HT1080 (cell line): Measurements from ENCODE around the gene KRT23. TPM values are rescaled to one million over a fixed set of nuclear protein-coding genes. Genes with fewer than 3 reads are reported as not detected.
"Not testable (repeated sequence)": the region's sequence is repeated elsewhere in the genome, so short reads cannot be mapped to it uniquely, and the experiment has no call there.

Experiments
- DNase-seq: peaks from one replicate; pipeline ENCODE4 v3.0.0-alpha.2; 2015; ENCODE audit warnings: low read depth
- total RNA-seq: library from RNA; depleted of rRNA; stranded (reverse); fragments of >200 nt; shearing (Covaris generic); gene quantifications from 2 replicates; pipeline ENCODE4 v1.2.3, GENCODE V29; 2014

KRT23 gene
- total RNA-seq, 1 experiment from 2014 or later = not detected

DNA sequence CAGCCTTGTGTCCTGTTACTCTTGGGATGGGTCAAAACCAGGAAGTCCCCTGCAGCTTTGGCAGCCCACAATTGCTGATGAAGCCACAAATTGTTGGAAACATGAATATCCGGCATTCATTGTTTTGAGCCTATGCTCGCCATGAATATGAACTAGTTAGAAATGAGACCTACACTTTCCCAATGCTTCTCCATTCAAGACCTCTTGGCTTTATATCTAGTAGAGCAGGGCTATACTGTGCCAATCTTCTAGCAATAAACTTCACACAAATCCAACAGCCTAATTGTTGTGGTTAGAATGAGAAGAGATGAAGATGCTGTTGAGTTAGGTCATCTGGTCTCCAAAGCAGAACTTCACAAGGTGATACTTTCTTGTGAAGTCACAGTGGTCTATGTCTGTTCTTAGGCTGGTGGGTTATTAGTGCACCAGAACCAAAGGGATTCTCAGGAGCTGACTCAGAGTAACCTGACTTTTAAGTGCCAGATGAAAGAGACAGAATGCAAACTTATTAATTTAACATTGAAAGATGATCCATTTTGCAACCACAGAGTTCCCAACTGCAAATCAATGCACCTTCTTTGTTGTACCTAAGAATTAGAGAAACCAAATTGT, 13.7 kb upstream of the KRT23 start:
- DNase-seq = no peak

DNA sequence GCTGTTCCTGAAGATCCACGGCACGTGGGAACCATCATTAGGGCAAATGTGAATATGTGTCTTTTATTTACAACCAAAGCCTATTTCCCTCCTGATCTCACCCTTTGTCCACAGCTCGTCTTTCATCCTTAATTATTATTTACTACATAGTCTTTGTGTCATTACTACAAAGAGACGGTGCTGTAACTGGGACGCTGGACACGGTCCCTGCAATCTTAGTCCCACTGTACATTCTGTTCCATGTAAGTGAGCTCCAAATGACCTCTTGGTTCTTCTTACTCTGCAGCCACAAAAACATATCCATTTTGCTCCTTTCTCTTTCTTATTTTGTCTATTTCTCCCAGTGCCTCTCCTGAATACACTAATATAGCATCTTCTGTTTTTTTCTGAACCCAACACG, 12.7 kb upstream of the KRT23 start:
- DNase-seq = no peak

DNA sequence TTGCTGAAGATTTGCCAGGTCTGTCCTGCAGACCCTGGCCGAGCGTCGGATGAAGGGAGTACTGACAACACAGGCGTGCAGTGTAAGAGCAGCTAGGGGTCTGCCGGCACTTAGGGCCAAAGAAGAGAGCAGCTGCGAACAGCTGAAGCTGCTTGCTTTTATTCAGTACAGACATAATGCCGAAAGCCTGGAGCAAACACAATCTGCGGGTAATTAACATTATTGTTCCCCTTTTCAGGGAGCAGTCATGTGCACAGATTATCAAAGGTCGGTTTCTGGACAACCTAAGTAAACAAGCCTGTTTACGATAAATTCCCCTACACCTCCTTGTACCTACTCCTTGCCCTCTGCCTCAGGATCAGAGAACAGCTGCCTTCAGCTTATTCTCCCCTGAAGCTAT, 12.0 kb upstream of the KRT23 start:
- no peak for DNase-seq

DNA sequence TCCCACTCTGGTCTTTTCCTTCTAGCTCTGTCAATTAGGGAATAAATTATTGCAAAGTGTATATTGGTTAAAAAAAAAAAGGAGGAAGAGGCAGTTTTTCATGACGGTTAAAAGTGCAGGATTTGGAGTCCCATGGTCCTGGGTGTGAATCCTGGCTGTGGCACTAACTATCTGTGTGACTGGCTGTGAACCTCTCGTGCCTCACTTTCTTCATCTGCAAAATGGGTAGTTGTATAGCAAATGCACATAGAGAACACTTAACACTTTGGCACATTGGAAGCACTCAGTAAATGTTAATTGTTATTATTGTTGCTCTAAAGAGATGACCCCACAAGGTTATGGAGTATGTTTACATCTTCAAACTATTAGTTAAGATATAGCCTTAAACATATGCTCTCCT, 10.5 kb upstream of the KRT23 start:
- DNase-seq = no peak

DNA sequence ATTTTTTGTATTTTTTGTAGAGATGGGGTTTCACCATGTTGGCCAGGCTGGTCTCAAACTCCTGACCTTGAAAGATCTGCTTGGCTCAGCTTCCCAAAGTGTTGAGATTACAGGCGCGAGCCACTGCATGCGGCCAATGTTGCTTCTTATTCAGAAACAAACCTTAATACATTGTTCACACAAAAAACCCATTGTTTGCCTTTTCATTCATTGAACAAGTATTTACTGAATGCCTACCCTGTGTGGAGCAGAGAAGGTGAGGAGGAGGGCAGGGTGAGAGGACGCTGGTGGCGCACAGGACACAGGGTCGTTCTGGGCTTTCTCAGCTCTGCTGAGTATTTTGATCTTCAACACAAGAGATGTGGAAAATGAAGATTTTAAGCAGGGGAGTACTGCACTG, 8.0 kb upstream of the KRT23 start:
- no peak for DNase-seq

DNA sequence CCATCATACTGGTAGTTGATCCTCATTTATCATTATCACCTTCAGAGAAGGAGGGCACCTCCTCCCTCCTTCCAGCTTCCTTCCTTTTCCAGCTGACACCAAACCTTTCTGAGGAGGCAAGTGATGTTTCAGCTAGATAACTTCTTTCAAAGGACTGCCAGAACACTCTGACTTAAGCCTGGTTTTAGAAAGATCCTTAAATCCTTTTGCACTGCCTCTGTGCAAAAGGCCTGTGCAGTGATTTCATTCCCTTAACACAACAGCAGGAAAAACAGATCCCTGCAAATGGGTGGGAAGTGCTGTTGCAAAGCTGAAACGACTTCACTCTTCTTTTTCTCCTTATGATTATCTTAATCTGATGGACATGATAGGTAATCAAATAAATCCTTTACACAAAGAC, 7.1 kb upstream of the KRT23 start:
- no peak for DNase-seq

DNA sequence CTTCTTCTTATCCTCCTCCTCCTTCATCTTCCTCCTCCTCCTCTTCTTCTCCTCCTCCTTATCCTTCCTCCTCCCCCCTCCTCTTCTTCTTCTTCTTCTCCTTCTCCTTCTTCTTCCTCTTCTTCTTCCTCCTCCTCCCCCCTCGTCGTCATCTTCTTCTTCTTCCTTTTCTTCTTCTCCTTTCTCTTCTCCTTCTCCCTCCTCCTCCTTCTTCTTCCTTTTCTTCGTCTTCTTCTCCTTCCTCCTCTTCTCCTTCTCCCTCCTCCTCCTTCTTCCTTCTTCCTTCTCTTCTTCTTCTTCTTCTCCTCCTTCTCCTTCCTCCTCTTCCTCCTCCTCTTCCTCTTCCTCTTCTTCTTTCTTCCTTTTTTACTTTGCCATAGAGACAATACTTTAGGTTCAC, 5.1 kb upstream of the KRT23 start:
- no peak for DNase-seq

DNA sequence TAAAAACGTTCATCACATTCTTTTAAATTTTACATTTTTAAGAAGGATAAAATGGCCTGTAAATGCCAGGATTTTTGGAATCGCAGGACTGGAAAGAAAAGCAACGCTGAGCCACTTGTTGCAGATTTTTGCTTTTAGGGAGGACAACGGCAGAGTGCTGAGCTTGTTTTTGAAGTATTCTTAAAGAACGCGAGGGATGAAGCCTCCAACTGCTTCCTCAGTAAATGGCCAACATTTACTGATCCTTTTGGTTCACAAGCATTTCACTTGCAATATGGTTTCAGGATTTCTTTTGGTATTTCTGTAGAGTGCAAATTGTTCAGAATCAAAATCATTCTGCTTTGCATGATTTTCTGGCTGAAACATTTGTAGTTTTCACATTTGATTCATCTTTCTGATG, 2.8 kb upstream of the KRT23 start:
- DNase-seq = no peak

DNA sequence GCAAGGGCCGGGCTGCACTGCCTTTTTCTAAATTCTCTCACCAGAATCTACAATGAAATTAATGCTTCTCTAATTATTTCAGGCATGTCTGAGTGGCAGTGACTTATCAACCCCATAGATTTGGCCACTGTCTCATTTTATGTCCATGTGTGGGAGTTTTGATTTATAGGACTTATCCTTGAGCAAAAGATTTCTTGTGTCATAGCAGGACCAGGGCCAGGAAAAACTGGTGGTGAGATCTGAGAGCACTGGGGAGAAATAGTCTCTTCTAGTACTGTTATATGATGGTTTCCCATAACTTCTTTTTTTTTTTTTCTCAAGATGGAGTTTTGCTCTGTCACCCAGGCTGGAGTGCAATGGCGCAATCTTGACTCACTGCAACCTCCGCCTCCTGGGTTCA, 1.5 kb upstream of the KRT23 start:
- DNase-seq = no peak

DNA sequence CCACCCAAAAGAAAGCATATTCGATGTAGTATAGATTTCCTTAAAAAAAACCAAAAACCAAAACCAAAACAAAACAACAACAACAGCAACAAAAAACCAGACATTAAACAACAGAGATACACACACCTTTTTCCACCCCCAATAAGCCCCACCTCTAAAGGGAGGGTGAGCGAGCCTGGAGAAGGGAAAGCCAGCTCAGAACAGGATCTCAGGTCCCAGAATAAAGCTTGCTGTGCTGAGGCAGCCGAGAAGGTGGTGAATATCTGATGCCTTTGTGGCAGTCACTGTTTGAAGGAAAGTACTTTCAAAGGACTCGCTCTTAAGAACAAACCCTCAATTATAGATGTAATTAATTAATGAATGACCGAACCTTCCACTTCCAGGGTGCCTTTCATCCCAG, 470 bp downstream of the KRT23 start:
- no peak for DNase-seq

DNA sequence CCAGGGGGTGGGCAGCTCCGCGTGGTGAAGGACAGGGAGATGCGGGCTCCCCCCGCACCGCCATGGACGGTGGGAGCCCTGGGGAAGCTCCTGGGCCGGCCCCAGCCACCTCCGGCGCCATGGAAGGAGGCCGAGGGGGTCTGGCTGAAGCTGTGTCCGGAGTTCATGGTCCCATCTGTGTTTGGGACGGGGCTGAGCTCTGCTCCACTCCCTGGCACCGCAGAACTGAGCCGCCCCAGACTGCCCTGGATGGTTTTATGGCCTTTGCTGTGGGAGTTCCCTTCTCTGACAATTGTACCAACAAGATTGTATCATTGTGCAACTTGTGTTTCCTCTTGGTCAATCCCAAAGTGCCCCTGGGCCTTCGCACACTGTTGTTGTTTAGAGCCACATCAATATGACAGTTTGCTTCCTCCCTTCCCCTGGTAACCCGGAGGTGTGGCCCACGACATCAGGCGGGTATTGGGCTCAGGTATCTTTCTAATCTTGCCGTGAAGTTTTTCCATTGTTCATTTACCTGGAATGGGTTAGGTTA, 942 bp downstream of the KRT23 start:
- DNase-seq = no peak

DNA sequence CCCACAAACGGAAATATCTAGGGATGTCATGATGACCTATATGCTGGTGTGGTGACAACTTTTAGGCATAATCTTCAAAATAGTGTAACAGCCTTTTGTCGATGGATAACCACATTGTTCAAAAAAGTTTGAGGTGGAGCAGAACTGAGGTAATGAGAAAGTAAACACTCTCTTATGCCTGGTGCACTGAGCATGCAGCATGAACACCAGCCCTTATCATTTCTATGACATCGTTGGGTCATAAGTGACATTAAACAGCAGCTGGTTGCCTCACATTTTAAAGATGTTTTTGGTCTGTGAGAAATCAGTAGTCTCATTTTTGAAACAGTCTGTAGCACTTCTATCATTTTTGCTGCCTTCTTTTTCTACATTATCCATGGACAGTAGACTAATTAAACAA, 1.8 kb downstream of the KRT23 start:
- no peak for DNase-seq

DNA sequence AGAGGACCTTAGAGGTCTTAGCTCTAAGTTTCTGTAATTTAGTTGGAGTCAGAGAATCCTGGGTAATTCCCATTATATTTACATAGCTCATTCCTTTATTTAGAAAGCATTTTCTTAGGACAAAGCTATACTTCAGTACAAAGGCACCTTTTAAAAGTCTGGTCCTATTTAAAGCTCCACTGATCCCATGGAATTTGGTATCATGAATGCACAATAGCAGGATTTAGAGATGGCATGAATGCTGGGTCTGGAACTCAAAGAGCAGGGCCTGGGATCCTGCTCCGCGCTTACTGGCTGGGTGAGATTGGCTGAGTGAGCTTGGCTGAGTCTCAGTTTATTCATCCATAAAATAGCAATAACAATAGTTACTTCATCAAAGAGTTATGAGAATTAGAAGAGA, 4.8 kb downstream of the KRT23 start:
- DNase-seq = no peak

DNA sequence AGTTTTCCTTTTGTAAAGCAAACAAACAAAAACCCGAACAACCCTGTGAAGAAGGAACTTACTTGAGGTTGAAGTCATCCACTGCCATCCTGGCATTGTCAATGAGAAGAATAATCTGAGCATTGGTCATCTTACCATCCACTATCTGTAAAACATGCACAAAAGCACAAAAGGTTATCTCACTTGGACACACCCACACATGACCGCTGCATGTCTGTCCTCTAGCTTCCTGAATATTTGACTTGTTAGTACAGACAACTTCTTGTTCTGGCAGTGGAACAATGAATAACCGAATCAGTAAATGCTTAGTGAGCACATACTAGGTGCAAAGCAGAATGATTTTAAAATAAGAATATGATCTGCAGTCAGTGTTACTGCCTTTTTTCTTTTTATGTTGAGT, 6.1 kb downstream of the KRT23 start:
- no peak for DNase-seq

DNA sequence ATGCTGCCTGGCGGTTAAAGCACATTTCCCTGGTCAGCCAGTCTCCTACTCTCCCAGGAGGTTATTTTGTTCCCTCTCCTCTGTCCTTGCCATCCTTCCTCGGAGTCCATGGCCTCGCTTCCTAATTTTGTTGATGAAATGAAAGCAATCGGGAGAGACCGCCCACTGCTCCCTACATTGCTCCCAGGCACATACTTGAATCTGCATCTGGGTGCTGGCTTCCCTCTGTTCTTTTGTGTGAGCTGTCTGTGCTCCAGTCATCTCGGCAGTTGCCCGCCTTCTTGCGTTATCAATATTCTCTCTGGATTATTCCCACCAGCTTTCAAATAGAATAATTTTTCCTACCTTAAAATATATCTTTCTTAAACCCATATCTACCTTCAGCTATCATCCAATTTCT, 11.1 kb downstream of the KRT23 start:
- DNase-seq = no peak

DNA sequence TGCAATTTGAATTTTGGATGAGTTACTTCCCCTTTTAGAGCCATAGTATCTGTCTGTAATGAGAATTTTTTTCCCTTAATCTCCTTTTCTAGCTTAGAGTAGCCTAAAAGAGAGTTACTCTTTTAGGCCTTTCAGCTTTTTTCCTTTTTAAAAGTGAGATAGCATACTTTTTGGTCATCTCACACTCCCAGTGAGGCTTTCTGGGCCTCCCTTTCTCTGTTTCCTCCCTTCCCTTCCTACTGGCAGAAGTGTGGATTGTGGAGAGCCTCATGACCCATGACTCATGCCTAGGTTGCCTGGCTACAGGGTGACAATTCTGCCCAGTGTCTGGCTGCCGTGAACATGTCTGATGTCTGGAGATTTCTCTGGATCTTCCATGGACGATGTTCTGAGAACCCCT, 15.2 kb downstream of the KRT23 start:
- peak; percentile 88 for DNase-seq

DNA sequence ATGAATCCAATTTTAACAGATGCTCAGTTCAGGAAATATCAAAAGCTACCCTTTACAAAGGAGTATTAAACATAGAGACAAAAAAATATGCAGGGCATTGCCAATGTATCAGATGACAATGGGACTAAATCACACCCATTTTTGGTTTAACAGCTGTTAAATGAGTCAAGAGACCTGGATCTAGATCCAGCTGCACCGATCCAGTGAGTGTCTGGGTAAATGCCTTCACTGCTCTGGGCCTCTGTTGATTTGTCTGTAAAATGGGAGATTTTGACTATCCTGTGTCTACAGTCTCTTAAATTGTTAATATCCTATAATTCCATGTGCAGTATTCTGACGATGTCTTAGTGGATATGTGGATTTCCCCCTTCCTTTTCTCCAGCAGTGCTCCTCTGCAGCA, 16.4 kb downstream of the KRT23 start:
- DNase-seq = peak; percentile 10

DNA sequence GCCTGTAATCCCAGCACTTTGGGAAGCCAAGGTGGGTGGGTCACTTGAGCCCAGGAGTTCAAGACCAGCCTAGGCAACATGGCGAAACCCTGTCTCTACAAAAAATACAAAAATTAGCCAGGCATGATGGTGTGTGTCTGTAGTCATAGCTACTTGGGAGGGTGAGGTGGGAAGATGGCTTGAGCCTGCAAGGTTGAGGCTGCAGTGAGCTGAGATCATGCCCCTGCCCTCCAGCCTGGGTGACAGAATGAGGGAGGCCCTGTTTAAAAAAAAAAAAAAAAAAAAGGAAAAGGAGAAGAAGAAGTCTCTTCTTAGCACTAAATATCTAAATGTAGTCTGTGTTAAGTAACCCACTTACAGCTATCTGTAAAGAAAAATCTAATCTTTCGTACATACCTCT, 20.3 kb downstream of the KRT23 start:
- not testable (repeated sequence) for DNase-seq

DNA sequence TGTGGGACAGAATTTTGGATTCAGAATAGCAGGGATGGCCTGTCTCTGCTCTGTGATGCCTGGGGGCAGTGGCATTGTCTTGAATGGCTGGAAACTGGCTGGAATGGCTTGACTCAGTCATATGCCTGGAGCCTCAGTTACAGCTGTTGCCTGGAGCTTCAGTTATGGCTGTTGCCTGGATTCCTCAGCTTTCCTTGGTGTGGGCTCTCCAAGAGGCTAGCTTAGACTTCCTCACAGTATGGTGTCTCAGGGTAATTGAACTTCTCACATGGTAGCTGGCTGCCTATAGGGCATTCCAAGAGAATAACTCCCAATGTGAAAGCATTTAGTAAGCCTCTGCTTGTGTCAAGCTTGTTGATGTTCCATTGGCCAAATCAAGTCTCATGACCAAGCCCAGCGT, 21.1 kb downstream of the KRT23 start:
- no peak for DNase-seq

DNA sequence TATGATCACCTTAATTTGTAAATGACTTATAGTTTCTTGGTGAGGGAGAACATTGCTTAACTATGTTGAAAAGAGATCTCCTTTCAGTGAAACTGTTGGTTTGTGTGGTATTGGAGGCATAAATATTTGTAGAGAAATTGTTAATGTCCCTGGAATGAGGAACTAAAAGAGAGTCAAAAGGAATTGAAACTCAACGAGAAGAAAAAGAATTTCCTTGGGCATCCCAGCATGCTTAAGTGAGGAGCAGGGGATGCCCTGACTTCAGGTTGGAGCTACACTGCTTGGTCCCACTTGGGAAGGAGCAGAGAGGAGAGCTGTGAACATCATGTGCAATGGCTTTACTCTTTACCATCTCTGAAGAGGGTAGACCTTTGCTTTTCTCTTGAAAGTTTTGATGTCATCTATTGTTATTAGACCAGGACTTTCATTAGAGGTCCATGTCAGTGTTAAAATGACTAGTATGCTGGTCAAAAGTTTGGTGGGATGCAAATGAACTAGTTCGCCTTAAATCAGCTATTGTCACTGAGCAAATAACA, 21.7 kb downstream of the KRT23 start:
- peak; percentile 10 for DNase-seq

DNA sequence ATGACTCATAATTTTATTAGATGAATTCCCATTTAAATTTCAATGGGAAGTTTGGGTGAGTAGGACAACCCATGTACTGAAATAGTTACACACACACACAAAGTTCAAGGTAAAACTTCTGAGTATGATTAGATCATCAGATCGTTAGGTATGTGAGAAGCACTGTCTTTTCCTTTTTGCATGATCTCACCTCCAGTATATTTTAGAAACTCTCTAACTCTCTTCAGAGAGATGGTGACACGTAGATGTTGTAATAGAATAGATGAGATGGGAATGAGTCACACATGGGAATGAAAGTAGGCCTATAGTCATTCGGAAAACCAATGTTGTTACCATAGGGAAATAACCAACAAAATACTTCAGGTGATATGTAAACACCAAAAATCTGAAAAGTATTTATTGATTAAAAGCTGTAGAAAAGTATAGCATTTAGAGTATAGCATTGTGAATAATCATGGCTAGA, 22.2 kb downstream of the KRT23 start:
- DNase-seq = peak; percentile 95

DNA sequence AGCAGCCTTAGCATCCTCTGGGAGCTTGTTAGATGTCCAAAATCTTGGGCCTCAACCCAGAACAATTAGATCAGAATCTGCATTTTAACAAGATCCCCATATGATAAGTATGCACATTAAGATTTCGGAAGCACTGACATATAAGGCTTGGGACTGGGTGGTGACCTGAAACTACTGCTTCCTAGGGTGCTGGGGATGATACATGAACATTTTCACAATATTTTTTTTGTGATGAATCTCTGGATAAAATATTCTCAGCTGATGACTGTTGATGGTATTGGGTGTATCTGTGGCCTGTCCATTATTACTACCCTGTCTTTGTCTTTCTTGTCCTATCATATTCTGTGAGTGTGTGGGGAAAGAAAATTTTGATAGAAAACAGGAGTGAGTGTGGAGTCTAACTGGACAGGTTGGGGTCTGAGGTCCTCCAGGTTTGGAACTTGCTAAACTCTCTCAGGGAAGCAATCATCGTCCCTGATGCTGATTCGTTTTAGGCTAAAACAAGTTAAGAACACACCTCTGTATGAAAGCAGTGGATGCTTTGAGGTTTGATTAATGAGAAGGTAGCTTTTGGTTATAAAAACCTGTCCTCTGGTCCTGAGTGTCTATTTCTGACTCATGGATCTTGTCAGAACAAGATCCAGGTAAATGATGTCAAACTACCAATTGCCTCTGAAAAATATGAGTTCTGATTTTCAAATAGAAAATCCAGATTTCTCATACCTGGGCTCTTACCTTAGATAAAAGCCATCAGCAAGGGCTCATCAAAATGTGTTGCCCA, 23.2 kb downstream of the KRT23 start:
- no peak for DNase-seq
